A673 (cell line): ENCODE data around the gene DYNC2LI1. TPM values are rescaled to one million over a fixed set of nuclear protein-coding genes. Genes with fewer than 3 reads are reported as not detected.

Experiments
- BruUV-seq: library from RNA; stranded (reverse); fragments of 400-500 nt; replicated peaks from 2 replicates; lab custom pipeline; 2021; lab: Mats Ljungman, UMichigan
- CTCF ChIA-PET: fragments of 300-600 bp; sonication (Branson Sonifier 250); formaldehyde crosslinking; loops from one replicate; lab custom pipeline; 2022; ENCODE audit warnings: antibody characterized with exemption; lab: Charles Lee
- POLR2A ChIA-PET: fragments of 300-600 bp; sonication (Branson Sonifier 250); formaldehyde crosslinking; loops from one replicate; lab custom pipeline; 2022; ENCODE audit warnings: antibody characterized with exemption; ENCODE audit not compliant: low non-redundant PET; lab: Charles Lee
- DNase-seq: peaks from one replicate; pipeline ENCODE4 v3.0.0-alpha.2; 2015; ENCODE audit warnings: low spot score
- H3K27ac ChIP-seq: fragments of 200-600 bp; sonication (generic); 2 replicates; pipeline ENCODE4 v1.5.1; 2016; ENCODE audit warnings: mixed run types, low read depth, mild to moderate bottlenecking, mixed read lengths, antibody characterized with exemption, low read length; ENCODE audit not compliant: poor library complexity, severe bottlenecking
- H3K27me3 ChIP-seq: fragments of 200-600 bp; sonication (generic); replicated peaks from 2 replicates; pipeline ENCODE4 v1.6.1; 2017; ENCODE audit warnings: mixed run types, low read depth, mild to moderate bottlenecking, mixed read lengths, antibody characterized with exemption, low read length; ENCODE audit not compliant: insufficient read depth, poor library complexity
- H3K36me3 ChIP-seq: fragments of 200-600 bp; sonication (generic); 2 replicates; pipeline ENCODE4 v1.6.1; 2016; ENCODE audit warnings: mixed run types, mild to moderate bottlenecking, mixed read lengths, antibody characterized with exemption, low read length; ENCODE audit not compliant: insufficient read depth, poor library complexity, severe bottlenecking
- H3K4me1 ChIP-seq: fragments of 200-600 bp; sonication (generic); 2 replicates; pipeline ENCODE4 v1.6.1; 2017; ENCODE audit warnings: mixed run types, mild to moderate bottlenecking, mixed read lengths, antibody characterized with exemption, low read length; ENCODE audit not compliant: insufficient read depth, poor library complexity, severe bottlenecking
- H3K4me3 ChIP-seq: fragments of 200-600 bp; sonication (generic); 2 replicates; pipeline ENCODE4 v1.5.1; 2016; ENCODE audit warnings: low read depth, mixed run types, mild to moderate bottlenecking, mixed read lengths, low read length; ENCODE audit not compliant: poor library complexity, severe bottlenecking
- H3K9me3 ChIP-seq: fragments of 200-600 bp; sonication (generic); 2 replicates; pipeline ENCODE4 v1.6.1; 2016; ENCODE audit warnings: mixed run types, low read depth, mild to moderate bottlenecking, mixed read lengths, antibody characterized with exemption, low read length; ENCODE audit not compliant: poor library complexity, severe bottlenecking
- EZH2 ChIP-seq: fragments of 200-600 bp; sonication (generic); IDR thresholded peaks from 2 replicates; pipeline ENCODE4 v1.6.1; 2017; ENCODE audit warnings: borderline replicate concordance, low read depth, mild to moderate bottlenecking, mixed read lengths, antibody characterized with exemption, low read length; ENCODE audit not compliant: poor library complexity, severe bottlenecking
- intact Hi-C: fragments of 100-400 bp; cut with micrococcal nuclease; formaldehyde crosslinking; loops from one replicate; pipeline ENCODE4 v1.10.0; 2022; ENCODE audit not compliant: unreplicated experiment
- total RNA-seq: library from RNA; stranded (reverse); gene quantifications from 2 replicates; pipeline ENCODE4 v1.2.3, GENCODE V29; 2021
- TF ChIP-seq, protein P1 (sequence below): fragments of 300-800, 200-600 bp; sonication (generic); conservative IDR thresholded peaks from 2 replicates; pipeline ENCODE4 v1.5.1; 2017; ENCODE audit warnings: low read depth, mild to moderate bottlenecking, antibody characterized with exemption, low read length, moderate library complexity, mixed read lengths

DYNC2LI1 gene
- total RNA-seq, 1 experiment from 2014 or later: 14.8 TPM

DNA sequence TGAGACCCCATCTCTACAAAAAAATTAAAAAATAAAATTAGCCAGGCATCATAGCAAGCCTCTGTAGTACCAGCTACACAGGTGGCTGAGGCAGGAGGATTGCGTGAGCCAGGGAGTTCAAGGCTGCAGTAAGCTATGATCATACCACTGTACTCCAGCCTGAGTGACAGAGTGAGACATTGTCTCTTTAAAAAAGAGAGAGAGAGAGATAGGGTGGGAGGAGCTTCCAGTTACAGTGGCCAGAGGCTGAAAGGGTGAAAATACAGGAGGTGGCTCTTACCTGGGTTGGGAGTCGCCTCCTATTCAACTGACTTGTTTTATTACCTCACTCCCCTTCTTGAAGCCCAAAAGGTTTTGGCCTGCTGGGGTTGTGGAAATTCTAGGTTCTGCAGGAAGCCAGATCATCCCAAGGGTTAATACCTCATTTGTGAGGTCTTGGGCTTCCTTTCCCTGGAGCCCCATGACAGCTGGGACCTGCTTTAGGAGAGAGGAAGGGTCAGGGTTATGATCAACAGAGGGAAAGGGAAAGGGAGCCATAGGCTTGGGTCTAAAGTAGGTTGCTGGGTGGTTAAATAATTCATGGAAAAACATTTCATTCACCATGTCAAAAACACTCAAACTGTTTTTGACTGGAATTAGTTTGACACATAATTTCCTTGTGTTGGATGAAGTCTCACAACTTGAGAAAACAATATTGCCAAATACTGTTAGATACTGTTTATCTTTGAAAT is 17.4 kb downstream of the DYNC2LI1 start:
- POLR2A ChIA-PET: no interaction called here
- DNase-seq: no peak
- H3K9me3 ChIP-seq: no peaks in the 10 kb centered on the region
- TF ChIP-seq, protein P1, sequence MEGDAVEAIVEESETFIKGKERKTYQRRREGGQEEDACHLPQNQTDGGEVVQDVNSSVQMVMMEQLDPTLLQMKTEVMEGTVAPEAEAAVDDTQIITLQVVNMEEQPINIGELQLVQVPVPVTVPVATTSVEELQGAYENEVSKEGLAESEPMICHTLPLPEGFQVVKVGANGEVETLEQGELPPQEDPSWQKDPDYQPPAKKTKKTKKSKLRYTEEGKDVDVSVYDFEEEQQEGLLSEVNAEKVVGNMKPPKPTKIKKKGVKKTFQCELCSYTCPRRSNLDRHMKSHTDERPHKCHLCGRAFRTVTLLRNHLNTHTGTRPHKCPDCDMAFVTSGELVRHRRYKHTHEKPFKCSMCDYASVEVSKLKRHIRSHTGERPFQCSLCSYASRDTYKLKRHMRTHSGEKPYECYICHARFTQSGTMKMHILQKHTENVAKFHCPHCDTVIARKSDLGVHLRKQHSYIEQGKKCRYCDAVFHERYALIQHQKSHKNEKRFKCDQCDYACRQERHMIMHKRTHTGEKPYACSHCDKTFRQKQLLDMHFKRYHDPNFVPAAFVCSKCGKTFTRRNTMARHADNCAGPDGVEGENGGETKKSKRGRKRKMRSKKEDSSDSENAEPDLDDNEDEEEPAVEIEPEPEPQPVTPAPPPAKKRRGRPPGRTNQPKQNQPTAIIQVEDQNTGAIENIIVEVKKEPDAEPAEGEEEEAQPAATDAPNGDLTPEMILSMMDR: no peak
- TF ChIP-seq EZH2: no peak
- CTCF ChIA-PET: no interaction called here
- H3K27ac ChIP-seq: no peak overlapping the region
- H3K4me1 ChIP-seq: no peaks in the 10 kb centered on the region
- H3K36me3 ChIP-seq: no peaks in the 10 kb centered on the region
- intact Hi-C loops: no loop called here
- H3K4me3 ChIP-seq: no peak overlapping the region
- no peaks in the 10 kb centered on the region for H3K27me3 ChIP-seq
- no TSS peak for BruUV-seq

DNA sequence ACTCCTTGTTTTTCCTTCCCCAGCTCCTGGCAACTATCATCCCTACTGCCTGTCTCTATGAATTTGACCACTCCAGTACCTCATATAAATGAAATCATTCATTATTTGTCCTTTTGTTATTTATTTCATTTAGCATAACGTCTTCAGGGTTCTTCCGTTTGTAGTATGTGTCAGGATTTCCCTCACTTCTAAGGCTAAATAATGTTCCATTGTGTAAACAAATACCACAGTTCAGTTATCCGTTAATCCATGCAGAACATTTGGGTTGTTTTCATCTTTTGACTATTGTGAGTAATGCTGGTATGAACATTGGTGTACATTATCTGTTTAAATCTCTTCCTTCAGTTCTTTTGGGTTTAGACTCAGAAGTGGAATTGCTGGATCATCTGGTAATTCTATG is 18.8 kb downstream of the DYNC2LI1 start:
- DNase-seq: no peak
- Histone ChIP-seq H3K27me3 (no peaks in the 10 kb centered on the region), H3K4me1 (no peaks in the 10 kb centered on the region), H3K27ac (no peak overlapping the region), H3K9me3 (no peaks in the 10 kb centered on the region), H3K4me3 (no peak overlapping the region), H3K36me3 (no peaks in the 10 kb centered on the region)
- POLR2A ChIA-PET: no interaction called here
- intact Hi-C loops: no loop called here
- no TSS peak for BruUV-seq
- TF ChIP-seq, protein P1: no peak
- TF ChIP-seq EZH2: no peak
- CTCF ChIA-PET: no interaction called here

DNA sequence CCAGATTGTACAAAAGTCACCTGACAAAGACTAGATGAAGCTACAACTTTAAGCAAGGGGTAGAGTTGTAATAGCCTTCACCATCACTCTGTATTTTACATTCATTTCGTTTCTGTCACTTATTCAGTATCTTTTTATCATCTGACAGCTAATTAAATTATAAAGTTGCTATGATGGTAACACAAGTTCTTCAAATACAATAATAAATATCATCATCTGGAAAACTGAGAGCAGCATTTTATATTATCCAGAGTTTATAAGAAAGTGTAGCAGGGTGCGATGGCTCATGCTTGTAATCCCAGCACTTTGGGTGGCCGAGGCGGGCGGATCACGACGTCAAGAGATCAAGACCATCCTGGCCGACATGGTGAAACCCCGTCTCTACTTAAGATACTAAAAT is 21.1 kb downstream of the DYNC2LI1 start:
- H3K4me3 ChIP-seq: no peak overlapping the region
- intact Hi-C loops: no loop called here
- H3K27me3 ChIP-seq: no peaks in the 10 kb centered on the region
- BruUV-seq: no TSS peak
- no peaks in the 10 kb centered on the region for H3K9me3 ChIP-seq
- H3K27ac ChIP-seq: no peak overlapping the region
- H3K4me1 ChIP-seq: no peaks in the 10 kb centered on the region
- DNase-seq: no peak
- no peak for TF ChIP-seq EZH2
- TF ChIP-seq, protein P1: no peak
- CTCF ChIA-PET: no interaction called here
- POLR2A ChIA-PET: no interaction called here
- H3K36me3 ChIP-seq: no peaks in the 10 kb centered on the region
